Esophagus muscularis mucosa (tissue), 4 donors: Measurements from ENCODE around the gene APOLD1. TPM values are rescaled to one million over a fixed set of nuclear protein-coding genes. Genes with fewer than 3 reads are reported as not detected.
A peak's percentile ranks its signal among the peaks of the same experiment; 100 is the strongest.

Source experiments
- DNase-seq: peaks from one replicate; pipeline ENCODE4 v3.0.0-alpha.2; 2017; ENCODE audit errors: extremely low spot score
- H3K27ac ChIP-seq, 4 donors: fragments of 200-600 bp; sonication (generic); replicated peaks in 1 of 4; 1 replicate in 3 of 4; 2 replicates in 1 of 4; pipeline ENCODE4 v1.5.1; 2016 to 2019; ENCODE audit warnings: mild to moderate bottlenecking in 1 of 4
- H3K27me3 ChIP-seq, 4 donors: fragments of 200-600 bp; sonication (generic); one replicate each; pipeline versions ENCODE4 v1.5.1 to v1.6.0; 2016 to 2019
- H3K36me3 ChIP-seq, 4 donors: fragments of 200-600 bp; sonication (generic); one replicate each; pipeline ENCODE4 v1.5.1; 2016 to 2019
- H3K4me1 ChIP-seq, 4 donors: fragments of 200-600 bp; sonication (generic); one replicate each; pipeline ENCODE4 v1.5.1; 2016 to 2019
- H3K4me3 ChIP-seq, 4 donors: fragments of 200-600 bp; sonication (generic); 1 replicate in 2 of 4; 2 replicates in 2 of 4; pipeline ENCODE4 v1.5.1; 2016 to 2019; ENCODE audit warnings: mild to moderate bottlenecking in 4 of 4, moderate library complexity in 1 of 4
- H3K9me3 ChIP-seq, 4 donors: fragments of 200-600 bp; sonication (generic); 1 replicate in 3 of 4; 2 replicates in 1 of 4; pipeline ENCODE4 v1.5.1; 2016 to 2019
- CTCF ChIP-seq, 3 experiments: fragments of 200-600 bp in 2 of 3; fragments of 450-650 bp in 1 of 3; sonication (generic) in 2 of 3; IDR thresholded peaks; one replicate each; pipeline ENCODE4 v1.5.1; 2017 to 2019; ENCODE audit warnings: antibody characterized with exemption in 3 of 3, mild to moderate bottlenecking in 2 of 3, moderate library complexity in 1 of 3
- EP300 ChIP-seq: sonication (generic); formaldehyde crosslinking; IDR thresholded peaks from one replicate; pipeline ENCODE4 v1.6.1; 2017; ENCODE audit warnings: antibody characterized with exemption
- POLR2A ChIP-seq: fragments of 450-650 bp; IDR thresholded peaks from one replicate; pipeline ENCODE4 v1.6.1; 2017; ENCODE audit warnings: antibody characterized with exemption, moderate library complexity, mild to moderate bottlenecking, low read depth
- POLR2AphosphoS5 ChIP-seq, 2 donors: sonication (generic); formaldehyde crosslinking; IDR thresholded peaks; one replicate each; pipeline ENCODE4 v1.6.1; 2017; ENCODE audit warnings: antibody characterized with exemption in 2 of 2
- WGBS: methylation state at CpG from one replicate; pipeline ENCODE4 v1.1.5; 2018; 5-methylcytosine and 5-hydroxymethylcytosine counted together
- intact Hi-C: fragments of 100-400 bp; cut with DNase I; formaldehyde crosslinking; loops from one replicate; pipeline ENCODE4 v1.15.1; 2023
- total RNA-seq, 4 donors: library from RNA; depleted of rRNA; stranded (reverse); fragments of >200 nt; gene quantifications; one replicate each; pipeline versions ENCODE4 v1.1.0 to v1.2.1, GENCODE V29; 2016

Gene APOLD1
- total RNA-seq, 4 donors from 2014 or later: 13.3 to 49.4 (median 37.1) TPM

- Histone ChIP-seq H3K9me3 (no peaks in the 10 kb centered on the region), H3K4me3 (peak overlapping the region; percentile 26 to 44 (median 34)), H3K36me3 (no peaks in the 10 kb centered on the region), H3K27me3 (no peaks in the 10 kb centered on the region), H3K27ac (peak overlapping the region in 3 of 4 donors; percentile 25 to 49 (median 47)), H3K4me1 (no peaks in the 10 kb centered on the region)
- no peak for DNase-seq
- no peak for TF ChIP-seq POLR2A
- TF ChIP-seq POLR2AphosphoS5 (IDR thresholded peaks at IDR 0.05): no peak
- TF ChIP-seq EP300: no peak
- no peak for TF ChIP-seq CTCF (IDR thresholded peaks at IDR 0.05)
- intact Hi-C loops: no loop called here
- WGBS: 89% methylated on average over 7 of the region's 7 CpGs
These were observed 36.0 kb upstream of the APOLD1 start for GRCh38 chr12:12749433-12749832.

GRCh38 chr12:12755923-12756322, 29.5 kb upstream of the APOLD1 start:
- H3K27ac ChIP-seq: no peak overlapping the region
- H3K27me3 ChIP-seq: no peaks in the 10 kb centered on the region
- WGBS: 88% methylated on average over 5 of the region's 5 CpGs
- H3K4me1 ChIP-seq: no peaks in the 10 kb centered on the region
- H3K9me3 ChIP-seq: no peaks in the 10 kb centered on the region
- no peak for TF ChIP-seq EP300
- TF ChIP-seq POLR2AphosphoS5 (IDR thresholded peaks at IDR 0.05): no peak
- TF ChIP-seq CTCF (IDR thresholded peaks at IDR 0.05): no peak
- TF ChIP-seq POLR2A: no peak
- H3K4me3 ChIP-seq: no peak overlapping the region
- no peak for DNase-seq
- no peaks in the 10 kb centered on the region for H3K36me3 ChIP-seq
- intact Hi-C loops: no loop called here

GRCh38 chr12:12757121-12757520, 28.3 kb upstream of the APOLD1 start:
- no peak for TF ChIP-seq CTCF (IDR thresholded peaks at IDR 0.05)
- TF ChIP-seq EP300: no peak
- no peak for TF ChIP-seq POLR2A
- no peak for TF ChIP-seq POLR2AphosphoS5 (IDR thresholded peaks at IDR 0.05)
- no peaks in the 10 kb centered on the region for H3K9me3 ChIP-seq
- 80% methylated on average over 1 of the region's 2 CpGs for WGBS
- H3K36me3 ChIP-seq: no peaks in the 10 kb centered on the region
- intact Hi-C loops: no loop called here
- no peaks in the 10 kb centered on the region for H3K4me1 ChIP-seq
- no peak overlapping the region for H3K27ac ChIP-seq
- no peak for DNase-seq
- no peak overlapping the region for H3K4me3 ChIP-seq
- no peaks in the 10 kb centered on the region for H3K27me3 ChIP-seq

- TF ChIP-seq CTCF (IDR thresholded peaks at IDR 0.05): no peak
- no peak for TF ChIP-seq POLR2A
- no peak for TF ChIP-seq POLR2AphosphoS5 (IDR thresholded peaks at IDR 0.05)
- no peak for TF ChIP-seq EP300
- no peak for DNase-seq
- no peaks in the 10 kb centered on the region for H3K27me3 ChIP-seq
- no peaks in the 10 kb centered on the region for H3K9me3 ChIP-seq
- intact Hi-C loops: no loop called here
- 93% methylated on average over 7 of the region's 7 CpGs for WGBS
- H3K4me3 ChIP-seq: no peak overlapping the region
- H3K27ac ChIP-seq: no peak overlapping the region
- H3K36me3 ChIP-seq: no peaks in the 10 kb centered on the region
- no peaks in the 10 kb centered on the region for H3K4me1 ChIP-seq
These were observed 26.1 kb upstream of the APOLD1 start for GRCh38 chr12:12759234-12759915.

GRCh38 chr12:12764824-12765223, 20.6 kb upstream of the APOLD1 start:
- Histone ChIP-seq H3K36me3 (no peaks in the 10 kb centered on the region), H3K27me3 (no peaks in the 10 kb centered on the region), H3K27ac (no peak overlapping the region), H3K4me3 (no peak overlapping the region), H3K4me1 (no peaks in the 10 kb centered on the region), H3K9me3 (peaks cover 0 to 7% (median 0%) of the 10 kb centered on the region in 4 donors)
- DNase-seq: no peak
- TF ChIP-seq POLR2A: no peak
- no peak for TF ChIP-seq CTCF (IDR thresholded peaks at IDR 0.05)
- TF ChIP-seq EP300: no peak
- no peak for TF ChIP-seq POLR2AphosphoS5 (IDR thresholded peaks at IDR 0.05)
- intact Hi-C loops: no loop called here
